ENCODE data around the gene ZC3HAV1. TPM values are rescaled to one million over a fixed set of nuclear protein-coding genes. Genes with fewer than 3 reads are reported as not detected.

Gene ZC3HAV1
- total RNA-seq, 1 donor from 2014 or later: 11.0 TPM

DNA sequence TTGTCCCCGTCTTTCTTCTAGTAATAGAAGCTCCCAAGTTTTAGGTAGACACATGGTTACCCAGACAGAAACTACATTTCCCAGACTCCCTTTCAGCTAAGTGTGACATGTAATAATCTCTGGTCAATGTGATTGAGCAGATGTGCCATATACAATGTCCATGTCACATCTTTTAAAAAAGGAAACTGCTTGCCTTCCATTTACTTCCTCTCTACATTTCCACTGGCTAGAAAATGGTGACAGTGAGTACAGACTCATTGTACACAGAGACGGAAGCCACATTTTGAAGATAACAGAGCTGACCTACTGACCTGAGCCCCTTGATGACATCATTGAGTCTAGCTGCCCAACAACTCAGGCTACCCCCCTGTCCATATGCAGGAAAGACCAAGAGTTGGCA, 21.3 kb downstream of the ZC3HAV1 start:
- no peak overlapping the region for H3K4me2 ChIP-seq
- no peak for DNase-seq (ENCODE audit: low spot score)
- H3K27me3 ChIP-seq: no peaks in the 10 kb centered on the region
- no peak overlapping the region for H3K27ac ChIP-seq
- no peak overlapping the region for H3K4me3 ChIP-seq
- Mint-ChIP-seq H3K36me3 (peaks cover 15% of the 10 kb centered on the region), H3K4me1 (no peaks in the 10 kb centered on the region), H3K27me3 (ENCODE audit: insufficient read depth, low read depth) (peaks cover 9% of the 10 kb centered on the region), H3K9me3 (peaks cover 2% of the 10 kb centered on the region), H3K4me3 (no peak overlapping the region), H3K27ac (no peak overlapping the region)
- H3K9ac ChIP-seq: no peak overlapping the region
- no peaks in the 10 kb centered on the region for H3K36me3 ChIP-seq
- H2AFZ ChIP-seq (replicated peaks): no peak overlapping the region
- H3K79me2 ChIP-seq (ENCODE audit: low read depth): no peaks in the 10 kb centered on the region
- H3K9me3 ChIP-seq (ENCODE audit: low read depth): no peaks in the 10 kb centered on the region
- no peaks in the 10 kb centered on the region for H3F3A ChIP-seq (ENCODE audit: low read depth)
- peaks cover 10% of the 10 kb centered on the region for H3K4me1 ChIP-seq
- H4K20me1 ChIP-seq (ENCODE audit: low read depth): no peaks in the 10 kb centered on the region
- TF ChIP-seq, protein P1, sequence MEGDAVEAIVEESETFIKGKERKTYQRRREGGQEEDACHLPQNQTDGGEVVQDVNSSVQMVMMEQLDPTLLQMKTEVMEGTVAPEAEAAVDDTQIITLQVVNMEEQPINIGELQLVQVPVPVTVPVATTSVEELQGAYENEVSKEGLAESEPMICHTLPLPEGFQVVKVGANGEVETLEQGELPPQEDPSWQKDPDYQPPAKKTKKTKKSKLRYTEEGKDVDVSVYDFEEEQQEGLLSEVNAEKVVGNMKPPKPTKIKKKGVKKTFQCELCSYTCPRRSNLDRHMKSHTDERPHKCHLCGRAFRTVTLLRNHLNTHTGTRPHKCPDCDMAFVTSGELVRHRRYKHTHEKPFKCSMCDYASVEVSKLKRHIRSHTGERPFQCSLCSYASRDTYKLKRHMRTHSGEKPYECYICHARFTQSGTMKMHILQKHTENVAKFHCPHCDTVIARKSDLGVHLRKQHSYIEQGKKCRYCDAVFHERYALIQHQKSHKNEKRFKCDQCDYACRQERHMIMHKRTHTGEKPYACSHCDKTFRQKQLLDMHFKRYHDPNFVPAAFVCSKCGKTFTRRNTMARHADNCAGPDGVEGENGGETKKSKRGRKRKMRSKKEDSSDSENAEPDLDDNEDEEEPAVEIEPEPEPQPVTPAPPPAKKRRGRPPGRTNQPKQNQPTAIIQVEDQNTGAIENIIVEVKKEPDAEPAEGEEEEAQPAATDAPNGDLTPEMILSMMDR (IDR thresholded peaks at IDR 0.05): no peak
- no peak for TF ChIP-seq EZH2phosphoT487 (IDR thresholded peaks at IDR 0.05)

DNA sequence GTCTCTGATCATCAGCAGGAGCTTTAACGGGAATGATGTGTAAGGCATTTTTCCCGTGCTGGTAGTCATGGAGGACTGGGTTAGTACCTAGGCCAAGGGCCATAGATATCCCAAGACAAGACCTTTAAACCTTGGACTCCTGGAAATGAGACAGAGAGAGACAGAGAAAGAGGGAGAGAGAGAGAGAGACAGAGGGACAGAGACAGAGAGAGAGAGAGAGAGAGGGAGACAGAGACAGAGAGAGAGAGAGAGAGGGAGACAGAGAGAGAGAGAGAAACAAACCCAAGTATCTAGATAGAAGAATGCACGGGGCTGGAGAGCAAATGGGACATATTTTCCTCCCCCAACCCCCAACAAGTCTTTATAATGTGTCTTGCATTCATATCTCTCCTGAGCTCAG, 22.3 kb downstream of the ZC3HAV1 start:
- TF ChIP-seq EZH2phosphoT487 (IDR thresholded peaks at IDR 0.05) (no peak), EZH2 (IDR thresholded peaks at IDR 0.05) (no peak)
- TF ChIP-seq, protein P1 (IDR thresholded peaks at IDR 0.05): no peak
- no peak overlapping the region for H3K27ac Mint-ChIP-seq
- H3K27me3 Mint-ChIP-seq (ENCODE audit: insufficient read depth, low read depth): peaks cover 9% of the 10 kb centered on the region
- no peaks in the 10 kb centered on the region for H4K20me1 ChIP-seq (ENCODE audit: low read depth)
- no peaks in the 10 kb centered on the region for H3K4me1 ChIP-seq
- peaks cover 15% of the 10 kb centered on the region for H3K36me3 Mint-ChIP-seq
- H3K4me2 ChIP-seq: no peak overlapping the region
- H3F3A ChIP-seq (ENCODE audit: low read depth): no peaks in the 10 kb centered on the region
- no peaks in the 10 kb centered on the region for H3K9me3 ChIP-seq (ENCODE audit: low read depth)
- no peaks in the 10 kb centered on the region for H3K79me2 ChIP-seq (ENCODE audit: low read depth)
- no peak overlapping the region for H3K4me3 ChIP-seq
- no peak overlapping the region for H3K9ac ChIP-seq
- H3K36me3 ChIP-seq: no peaks in the 10 kb centered on the region
- no peak overlapping the region for H3K4me3 Mint-ChIP-seq
- no peaks in the 10 kb centered on the region for H3K27me3 ChIP-seq
- H3K4me1 Mint-ChIP-seq: no peaks in the 10 kb centered on the region
- no peak overlapping the region for H3K27ac ChIP-seq
- peaks cover 2% of the 10 kb centered on the region for H3K9me3 Mint-ChIP-seq
- H2AFZ ChIP-seq (replicated peaks): no peak overlapping the region
- no peak for DNase-seq (ENCODE audit: low spot score)

- H4K20me1 ChIP-seq (ENCODE audit: low read depth): no peaks in the 10 kb centered on the region
- no peaks in the 10 kb centered on the region for H3K27me3 ChIP-seq
- no peaks in the 10 kb centered on the region for H3K36me3 ChIP-seq
- Mint-ChIP-seq H3K9me3 (peaks cover 2% of the 10 kb centered on the region), H3K4me1 (no peaks in the 10 kb centered on the region), H3K27ac (no peak overlapping the region), H3K27me3 (ENCODE audit: insufficient read depth, low read depth) (peaks cover 7% of the 10 kb centered on the region), H3K4me3 (no peak overlapping the region), H3K36me3 (peaks cover 15% of the 10 kb centered on the region)
- no peaks in the 10 kb centered on the region for H3K9me3 ChIP-seq (ENCODE audit: low read depth)
- H3K79me2 ChIP-seq (ENCODE audit: low read depth): no peaks in the 10 kb centered on the region
- H3K4me2 ChIP-seq: no peak overlapping the region
- no peak overlapping the region for H3K4me3 ChIP-seq
- no peak overlapping the region for H3K27ac ChIP-seq
- no peak overlapping the region for H3K9ac ChIP-seq
- no peak for TF ChIP-seq EZH2 (IDR thresholded peaks at IDR 0.05)
- TF ChIP-seq, protein P1 (IDR thresholded peaks at IDR 0.05): no peak
- no peak for TF ChIP-seq EZH2phosphoT487 (IDR thresholded peaks at IDR 0.05)
- H2AFZ ChIP-seq (replicated peaks): no peak overlapping the region
- DNase-seq (ENCODE audit: low spot score): no peak
- H3K4me1 ChIP-seq: no peaks in the 10 kb centered on the region
- no peaks in the 10 kb centered on the region for H3F3A ChIP-seq (ENCODE audit: low read depth)
These were observed 23.1 kb downstream of the ZC3HAV1 start for GRCh38 chr7:139086454-139086853.
